RKO (cell line): ENCODE results near the gene EIF3M.
"Not testable (repeated sequence)": the region's sequence is repeated elsewhere in the genome, so short reads cannot be mapped to it uniquely, and the experiment has no call there.

Experiments used
- DNase-seq: peaks from one replicate; pipeline ENCODE4 v3.0.0-alpha.2; 2016; ENCODE audit warnings: low spot score

EIF3M gene

GRCh38 chr11:32596114-32596513, 12.5 kb downstream of the EIF3M start:
- DNase-seq, result not testable (repeated sequence)

DNA sequence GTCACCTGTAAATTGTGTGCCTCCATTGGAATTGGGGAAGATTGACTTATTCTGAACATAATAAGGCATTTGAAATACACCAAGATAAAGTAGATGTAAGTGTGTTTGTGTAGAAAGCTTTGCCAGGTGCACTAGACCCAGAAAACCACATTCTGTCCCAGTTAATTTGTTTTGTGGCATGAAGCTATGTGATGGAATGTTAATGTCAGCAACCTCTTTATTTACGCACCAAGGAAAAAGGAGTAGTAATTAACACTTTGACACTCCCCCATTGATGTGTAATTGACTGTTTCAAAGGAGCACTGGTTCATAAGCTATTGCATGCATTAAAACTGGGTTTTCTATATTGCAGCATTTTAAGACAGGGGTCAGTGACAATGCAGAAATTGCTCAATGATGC, 14.3 kb downstream of the EIF3M start:
- DNase-seq, result no peak

DNA sequence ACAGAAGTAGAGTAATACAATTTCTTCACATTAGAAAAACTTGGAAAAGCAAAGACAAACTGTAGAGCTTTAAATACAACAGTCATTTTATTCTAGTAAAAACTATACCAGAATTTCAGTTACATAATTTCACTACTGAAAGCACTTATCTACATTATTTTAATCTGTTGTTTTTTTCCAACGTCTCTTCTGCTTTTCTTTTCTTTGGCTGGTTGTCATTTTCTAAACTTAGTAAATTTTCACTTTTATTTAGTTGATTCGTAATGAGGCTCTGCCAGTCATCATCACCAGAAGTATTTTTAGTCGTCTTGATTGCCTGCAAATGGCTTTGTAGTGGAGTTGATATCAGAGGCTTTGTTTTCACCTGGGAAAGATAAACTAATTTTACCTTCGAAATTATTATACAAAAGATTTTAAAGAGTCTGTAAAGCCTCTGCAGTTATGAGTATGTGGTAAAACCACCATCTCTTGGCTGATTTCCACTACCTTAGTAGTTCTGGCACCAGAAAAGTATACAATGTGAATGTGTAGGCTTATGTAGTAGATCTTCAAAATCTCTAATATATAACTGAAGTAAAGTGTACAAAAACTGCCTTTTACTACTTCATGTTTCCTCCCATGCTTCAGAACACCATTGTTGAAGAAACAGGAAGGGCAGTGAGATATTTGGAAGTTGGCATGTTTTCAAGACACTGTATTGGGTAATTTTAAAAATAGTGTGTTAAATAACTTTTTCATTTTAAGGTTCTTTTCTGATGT, 19.2 kb downstream of the EIF3M start:
- DNase-seq, result no peak

- DNase-seq, result no peak
These were observed 22.6 kb downstream of the EIF3M start for GRCh38 chr11:32606220-32606619.

GRCh38 chr11:32608826-32609225, 25.2 kb downstream of the EIF3M start:
- DNase-seq, result not testable (repeated sequence)

GRCh38 chr11:32610797-32611352, 27.2 kb downstream of the EIF3M start:
- DNase-seq, result no peak

DNA sequence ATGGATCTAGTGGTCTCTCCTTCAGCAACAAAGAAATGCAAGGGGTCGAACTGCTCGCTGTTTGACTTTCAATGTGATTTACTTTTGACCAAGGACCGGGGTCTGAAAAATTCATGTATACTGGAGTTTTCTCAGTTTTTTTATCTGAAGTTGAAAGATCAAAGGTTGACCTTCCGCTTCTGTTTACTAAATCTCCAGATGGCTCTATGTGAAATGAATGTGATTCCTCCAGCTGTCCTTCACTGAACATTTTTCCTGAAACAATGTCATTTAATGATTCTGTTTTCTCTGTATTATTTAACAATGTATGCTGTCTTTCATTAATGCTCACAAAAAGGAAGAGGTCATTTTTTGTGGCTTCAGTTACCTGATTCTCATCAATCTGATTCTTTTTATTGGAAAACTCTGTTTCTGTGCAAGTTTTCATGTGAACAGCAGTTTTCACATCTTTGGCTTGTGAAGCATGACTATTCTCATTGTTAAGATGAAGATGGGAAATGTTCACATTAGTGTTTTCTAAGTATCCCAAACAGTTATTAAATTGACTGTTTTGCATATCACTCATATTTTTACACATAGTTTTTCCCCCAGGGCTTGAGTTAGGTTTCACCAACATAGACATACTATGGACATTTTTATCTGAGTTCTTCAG, 30.0 kb downstream of the EIF3M start:
- no peak for DNase-seq

GRCh38 chr11:32615422-32615821, 31.8 kb downstream of the EIF3M start:
- DNase-seq, result peak; percentile 23

DNA sequence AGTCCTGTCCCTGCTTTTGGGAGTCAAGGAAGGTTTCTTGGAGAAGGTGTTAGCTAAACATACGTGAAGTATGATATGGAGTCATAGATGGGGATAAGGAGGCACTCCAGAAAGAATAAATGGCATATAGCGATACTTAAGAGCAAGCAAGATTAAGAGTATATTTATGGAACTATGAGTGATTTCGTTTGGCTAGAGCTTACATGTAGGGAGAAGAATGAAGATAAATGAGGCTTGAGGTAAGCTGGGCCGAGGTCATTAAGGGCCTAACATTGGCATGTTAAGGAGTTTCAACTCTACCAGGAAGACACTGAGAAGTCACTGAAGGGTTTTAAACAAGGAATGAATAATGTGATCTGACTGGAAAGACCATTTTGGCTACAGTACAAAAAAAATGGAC, 33.3 kb downstream of the EIF3M start:
- no peak for DNase-seq

- DNase-seq, result no peak
These were observed 47.2 kb downstream of the EIF3M start for GRCh38 chr11:32630844-32631243.

DNA sequence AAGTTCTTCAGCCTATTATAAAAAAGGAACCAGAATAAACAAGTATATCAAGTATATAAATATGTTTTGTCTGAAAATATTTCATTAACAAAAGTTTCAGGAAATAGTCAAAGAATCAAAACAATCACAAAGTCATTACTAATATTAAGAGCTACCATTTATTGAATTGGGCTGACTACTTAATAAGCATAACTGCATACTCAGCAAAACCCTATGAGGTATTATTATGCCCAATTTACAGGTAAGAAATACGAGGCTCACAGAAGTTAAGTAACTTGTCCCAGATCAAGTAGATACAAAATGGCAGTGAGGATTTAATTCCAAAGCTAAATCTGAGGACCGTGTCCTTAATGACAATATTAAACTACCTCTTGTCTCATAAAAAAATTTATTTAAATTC, 52.2 kb downstream of the EIF3M start:
- no peak for DNase-seq

GRCh38 chr11:32641361-32641760, 57.7 kb downstream of the EIF3M start:
- no peak for DNase-seq

- peak; percentile 40 for DNase-seq
These were observed 59.9 kb downstream of the EIF3M start for GRCh38 chr11:32643526-32643925.
